Middle frontal gyrus (tissue), 1 donor: ENCODE results near the gene ATG3.
"Not testable (repeated sequence)": the region's sequence is repeated elsewhere in the genome, so short reads cannot be mapped to it uniquely, and the experiment has no call there.

Source experiments
- DNase-seq: peaks from one replicate; pipeline ENCODE4 v3.0.0-alpha.2; 2015; ENCODE audit warnings: low spot score; ENCODE audit errors: extremely low spot score

ATG3 gene

GRCh38 chr3:112561734-112562529, at the start of gene ATG3, which contains the start of gene SLC35A5:
Gene ATG3 (minus strand): TSS chr3:112561962. CDS start chr3:112561528, 434 bp downstream.
Gene SLC35A5 (plus strand): TSS chr3:112562045. CDS start chr3:112563404, 1,359 bp downstream.
- DNase-seq, result peak; percentile 97

GRCh38 chr3:112610121-112610520, 48.4 kb upstream of the ATG3 start:
- DNase-seq, result no peak

DNA sequence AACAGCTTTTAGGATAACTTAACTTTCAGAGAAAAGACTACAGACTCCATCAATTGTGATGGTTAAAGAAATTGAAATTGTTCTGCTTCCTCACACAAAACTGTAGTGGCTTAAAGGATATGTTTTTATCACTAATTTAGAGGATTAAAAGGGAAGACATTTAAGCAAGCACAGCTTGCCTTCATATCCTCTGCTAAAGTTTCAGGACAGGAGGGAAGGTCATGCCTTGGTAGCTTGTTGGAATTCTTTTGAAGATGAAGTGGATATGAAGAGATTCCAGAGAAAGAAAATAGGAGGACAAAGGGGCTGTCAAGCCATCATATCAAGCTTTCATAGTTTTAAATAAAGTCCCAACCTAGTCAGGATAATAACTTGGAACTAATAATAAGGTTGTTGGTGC, 46.1 kb upstream of the ATG3 start:
- DNase-seq, result no peak

DNA sequence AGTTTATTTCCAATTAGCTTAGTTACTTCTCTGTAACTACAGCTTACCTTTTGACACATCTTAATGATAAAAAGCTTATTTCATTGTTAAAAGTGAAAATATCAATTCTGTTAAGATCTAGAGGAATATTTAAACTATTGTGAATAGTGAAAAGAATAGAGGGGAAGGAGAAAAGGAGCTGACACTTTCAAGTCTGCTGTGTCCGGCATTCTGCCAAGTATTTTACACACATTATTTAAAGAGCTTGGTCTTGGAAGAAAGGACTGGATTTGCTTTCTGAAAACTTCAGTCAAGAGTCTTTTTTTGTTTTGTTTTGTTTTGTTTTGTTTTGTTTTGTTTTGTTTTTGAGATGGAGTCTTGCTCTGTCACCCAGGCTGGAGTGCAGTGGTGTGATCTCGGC, 44.3 kb upstream of the ATG3 start:
- no peak for DNase-seq

DNA sequence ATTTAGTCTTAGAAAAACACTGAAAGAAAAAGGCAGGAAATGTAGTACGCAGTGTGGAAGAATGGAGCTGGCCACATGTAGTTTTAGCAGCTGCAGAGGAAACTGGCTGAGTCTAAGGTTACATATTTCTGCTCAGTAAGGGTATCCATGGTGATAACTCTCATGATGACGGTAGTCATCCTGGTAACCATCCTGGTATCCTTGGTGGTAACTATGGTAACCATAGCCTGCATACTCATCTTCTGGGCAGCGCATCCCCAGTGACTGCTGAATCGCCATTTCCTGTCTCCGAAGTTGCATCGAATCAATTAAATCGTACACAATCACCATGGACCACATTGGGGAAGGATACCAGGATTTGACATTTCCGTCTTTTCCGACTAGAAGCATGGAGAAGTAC, 43.5 kb upstream of the ATG3 start:
- peak; percentile 34 for DNase-seq

- DNase-seq, result no peak
These were observed 42.8 kb upstream of the ATG3 start for GRCh38 chr3:112604536-112604935.

- no peak for DNase-seq
These were observed 40.6 kb upstream of the ATG3 start for GRCh38 chr3:112602217-112602838.

GRCh38 chr3:112598731-112599130, 37.0 kb upstream of the ATG3 start:
- DNase-seq, result no peak

DNA sequence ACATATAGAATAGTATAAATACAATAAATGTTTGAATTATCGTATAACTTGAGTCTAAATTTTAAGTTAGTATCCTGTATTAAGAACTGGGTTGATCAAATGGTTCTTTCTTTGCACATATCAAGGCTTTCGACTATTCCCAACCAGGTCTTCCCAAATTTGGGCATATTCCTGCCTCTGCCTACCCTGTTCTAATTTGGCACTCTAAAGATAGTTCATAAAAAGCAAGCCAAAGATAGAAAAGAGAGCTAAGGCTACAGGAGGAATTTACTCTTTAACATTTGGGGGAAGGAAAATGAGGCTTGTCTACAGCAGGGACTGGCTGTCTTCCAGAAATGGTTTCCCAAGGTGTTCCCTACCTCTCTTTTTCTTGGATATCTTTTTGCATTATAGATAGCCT, 36.2 kb upstream of the ATG3 start:
- DNase-seq, result no peak

DNA sequence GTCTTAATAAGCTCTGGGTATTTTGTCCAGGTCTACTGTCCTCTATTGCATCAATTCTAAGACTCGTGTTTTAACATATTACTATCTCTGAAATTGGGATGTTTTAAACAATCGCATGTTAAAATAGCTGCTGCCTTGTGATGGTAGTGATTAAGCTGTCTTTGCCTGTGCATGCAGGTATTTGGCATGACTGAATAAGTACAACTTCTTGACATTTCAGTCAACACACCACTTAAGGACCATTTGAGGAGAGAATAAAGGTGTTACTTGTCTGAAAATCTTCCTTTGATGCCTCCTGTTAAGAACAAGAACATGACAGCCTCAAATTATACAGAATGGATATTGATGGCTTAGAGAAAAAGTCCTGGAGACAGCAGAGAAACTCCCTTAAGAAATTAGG, 33.1 kb upstream of the ATG3 start:
- DNase-seq, result no peak

DNA sequence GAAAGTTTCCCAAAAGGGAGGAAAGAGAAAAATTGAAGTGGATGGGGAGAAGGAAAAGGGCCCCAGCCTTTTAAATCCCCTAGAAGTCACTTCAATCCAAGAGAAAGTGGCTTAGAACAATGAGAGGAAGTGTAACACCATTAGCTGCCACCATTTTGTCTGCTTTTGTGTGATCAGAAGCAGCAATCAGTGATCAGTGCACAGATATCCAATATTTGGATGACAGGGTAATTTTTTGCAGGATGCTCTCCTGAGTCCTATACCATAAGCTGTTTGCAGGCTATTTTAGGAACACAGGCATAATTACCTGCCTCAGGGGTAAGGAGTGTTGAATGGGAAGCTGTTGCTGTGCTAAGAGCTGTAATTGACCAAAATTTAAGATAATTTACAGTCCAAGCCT, 31.5 kb upstream of the ATG3 start:
- DNase-seq, result no peak

DNA sequence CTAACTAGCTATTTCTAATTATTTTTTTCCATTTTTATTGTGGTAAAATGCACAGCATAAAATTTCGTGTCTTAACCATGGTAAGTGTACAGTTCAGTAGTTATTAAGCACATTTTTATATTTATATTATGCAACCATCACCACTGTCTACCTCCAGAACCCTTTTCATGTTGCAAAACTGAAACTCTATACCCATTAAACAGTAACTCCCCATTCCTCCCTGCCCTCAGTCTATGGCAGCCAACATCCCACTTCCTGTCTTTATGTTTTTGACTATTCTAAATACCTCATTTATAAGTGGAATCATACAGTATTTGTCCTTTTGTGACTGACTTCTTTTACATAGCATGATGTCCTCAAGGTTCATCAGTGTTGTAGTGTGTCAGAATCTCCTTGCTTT, 25.6 kb upstream of the ATG3 start:
- no peak for DNase-seq

GRCh38 chr3:112585782-112586181, 24.0 kb upstream of the ATG3 start:
- no peak for DNase-seq

DNA sequence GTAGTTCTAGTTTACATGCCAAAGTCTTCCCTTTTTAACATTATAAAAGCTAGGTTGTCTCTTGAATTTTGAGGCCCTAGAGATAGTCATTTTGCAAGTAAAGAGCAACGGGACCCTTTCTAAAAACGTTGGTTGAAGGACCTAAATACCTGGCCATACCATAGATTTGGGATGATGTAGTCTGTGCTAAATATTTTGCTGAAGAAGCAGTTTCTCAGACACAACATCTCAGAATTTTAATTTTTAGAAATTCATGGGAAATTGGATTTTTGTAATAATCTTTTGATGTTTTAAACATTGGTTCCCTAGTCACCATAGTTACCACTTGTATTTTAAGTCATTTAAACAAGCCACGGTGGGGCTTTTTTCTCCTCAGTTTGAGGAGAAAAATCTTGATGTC, 21.3 kb upstream of the ATG3 start:
- DNase-seq, result no peak

DNA sequence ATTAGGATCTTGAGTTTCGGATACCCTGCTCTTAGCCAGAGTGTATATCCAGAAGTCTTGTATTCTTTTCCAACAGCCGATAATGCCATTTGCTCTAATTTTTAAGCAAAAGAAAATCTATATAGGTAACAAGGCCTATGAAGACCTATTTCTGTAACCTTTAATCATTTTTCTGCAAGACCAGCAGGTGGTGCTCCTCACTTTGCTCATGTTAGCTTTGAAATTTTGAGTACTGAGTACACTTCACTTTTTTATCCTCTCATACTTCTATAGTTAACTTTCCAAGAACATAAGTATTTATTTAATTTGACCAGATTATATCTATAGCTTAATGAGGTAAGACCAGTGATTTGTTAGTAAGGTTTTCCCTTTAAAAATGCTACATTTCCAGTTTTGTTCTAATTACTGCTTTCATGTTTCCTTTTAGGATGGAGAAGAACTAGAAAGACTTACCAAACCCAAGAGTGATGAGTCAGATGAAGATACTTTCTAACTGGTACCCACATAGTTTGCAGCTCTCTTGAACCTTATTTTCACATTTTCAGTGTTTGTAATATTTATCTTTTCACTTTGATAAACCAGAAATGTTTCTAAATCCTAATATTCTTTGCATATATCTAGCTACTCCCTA, 20.6 kb upstream of the ATG3 start:
- DNase-seq, result no peak

DNA sequence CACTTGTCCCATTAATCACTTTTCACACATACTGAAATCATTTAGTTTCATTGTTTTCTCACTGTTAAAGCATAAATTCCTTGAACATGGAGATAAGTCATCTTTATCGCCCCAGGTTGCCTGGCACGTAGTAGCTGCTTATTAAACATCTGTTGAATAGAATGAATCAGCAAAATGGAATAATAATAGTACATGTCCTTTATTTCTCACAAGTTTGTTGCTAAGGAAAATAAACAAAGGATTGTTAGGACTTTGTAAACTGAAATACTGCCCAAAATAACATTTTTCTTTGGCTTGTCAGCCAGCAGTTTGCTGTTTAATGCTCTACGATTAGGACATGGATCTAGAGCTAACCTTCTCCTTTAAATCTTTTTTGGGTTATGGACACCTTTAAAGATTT, 17.9 kb upstream of the ATG3 start:
- DNase-seq, result no peak

DNA sequence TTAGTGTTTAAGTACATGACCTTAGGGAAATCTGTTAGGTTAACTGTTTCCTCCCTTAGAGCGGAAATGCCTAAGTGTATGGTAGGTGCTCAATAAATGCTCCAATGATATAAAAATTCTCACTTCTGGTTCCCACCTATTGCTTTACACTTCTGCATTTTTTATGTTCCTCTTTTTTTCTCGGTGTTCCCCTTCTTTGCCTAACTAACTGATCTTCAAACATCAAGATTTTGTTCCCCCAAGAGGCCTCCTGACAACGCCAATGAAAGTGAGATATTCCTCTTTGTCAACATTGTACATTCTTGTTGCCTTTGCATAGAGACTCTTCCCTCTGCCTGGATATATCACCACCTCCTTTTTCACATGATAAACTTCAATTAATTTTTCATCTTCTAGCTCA, 17.5 kb upstream of the ATG3 start:
- no peak for DNase-seq

DNA sequence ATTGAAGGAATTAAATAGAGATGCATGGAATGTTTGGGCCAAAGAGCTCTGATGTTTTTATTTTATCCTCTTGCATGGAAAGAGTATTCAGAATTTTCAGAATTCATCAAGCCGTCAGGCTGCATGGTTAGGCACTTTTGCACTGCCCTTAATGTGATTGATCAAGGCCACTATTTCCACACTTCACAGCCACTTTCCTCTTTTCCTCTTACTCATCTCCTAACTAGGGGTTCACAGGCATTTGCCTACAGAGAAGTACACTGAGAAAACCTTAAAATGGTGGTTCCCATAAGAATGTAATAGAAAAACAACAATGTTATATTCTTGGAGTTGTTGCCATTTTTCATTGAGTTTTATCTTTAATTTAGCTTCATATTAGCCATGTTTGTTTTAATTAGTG, 10.9 kb upstream of the ATG3 start:
- no peak for DNase-seq

GRCh38 chr3:112569265-112569664, 7.5 kb upstream of the ATG3 start:
- DNase-seq, result no peak

DNA sequence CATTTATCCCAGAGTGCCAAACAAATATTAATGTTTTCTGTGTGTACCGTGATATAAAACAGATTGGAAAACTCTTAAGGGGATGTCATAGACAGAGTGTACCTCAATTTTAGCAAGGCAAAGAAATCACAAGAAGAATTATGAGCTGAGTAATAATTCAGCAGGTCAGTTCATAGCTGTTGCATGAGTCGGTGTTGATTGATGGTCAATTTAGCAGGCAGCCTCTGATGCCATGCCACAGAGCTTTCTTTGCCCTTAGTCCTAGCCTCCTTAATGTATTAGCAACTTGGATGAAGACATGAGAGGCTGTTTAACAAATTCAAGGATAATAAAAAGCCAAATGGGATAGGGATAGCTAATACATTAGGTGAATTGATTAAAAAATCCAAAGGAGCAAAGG, 6.9 kb upstream of the ATG3 start:
- DNase-seq, result no peak

DNA sequence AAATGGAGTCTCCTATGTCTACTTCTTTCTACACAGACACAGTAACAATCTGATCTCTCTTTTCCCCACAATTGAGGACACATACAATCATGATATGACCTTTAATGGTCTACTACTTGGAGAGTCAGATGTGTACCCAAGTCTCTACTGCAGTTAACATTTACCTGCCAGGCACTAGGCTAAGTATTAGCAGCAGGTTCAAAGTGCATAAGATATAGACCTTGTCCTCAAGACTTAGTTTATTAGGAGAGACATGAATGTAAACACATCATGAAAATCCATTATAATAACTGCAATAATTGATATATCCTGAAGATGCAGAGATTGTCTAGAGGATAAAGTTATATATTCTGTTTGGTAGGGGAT, 3.2 kb upstream of the ATG3 start:
- no peak for DNase-seq

DNA sequence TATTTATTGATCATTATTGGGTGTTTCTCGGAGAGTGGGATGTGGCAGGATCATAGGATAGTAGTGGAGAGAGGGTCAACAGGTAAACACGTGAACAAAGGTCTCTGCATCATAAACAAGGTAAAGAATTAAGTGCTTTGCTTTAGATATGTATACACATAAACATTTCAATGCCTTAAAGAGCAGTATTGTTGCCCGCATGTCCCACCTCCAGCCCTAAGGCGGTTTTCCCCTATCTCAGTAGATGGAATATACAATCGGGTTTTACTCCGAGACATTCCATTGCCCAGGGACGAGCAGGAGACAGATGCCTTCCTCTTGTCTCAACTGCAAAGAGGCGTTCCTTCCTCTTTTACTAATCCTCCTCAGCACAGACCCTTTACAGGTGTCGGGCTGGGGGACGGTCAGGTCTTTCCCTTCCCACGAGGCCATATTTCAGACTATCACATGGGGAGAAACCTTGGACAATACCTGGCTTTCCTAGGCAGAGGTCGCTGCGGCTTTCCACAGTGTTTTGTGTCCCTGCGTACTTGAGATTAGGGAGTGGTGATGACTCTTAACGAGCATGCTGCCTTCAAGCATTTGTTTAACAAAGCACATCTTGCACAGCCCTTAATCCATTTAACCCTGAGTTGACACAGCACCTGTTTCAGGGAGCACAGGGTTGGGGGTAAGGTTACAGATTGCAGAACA, 2.6 kb upstream of the ATG3 start:
- DNase-seq, result not testable (repeated sequence)
